Psoas muscle (tissue), 8 donors: ENCODE results near the gene PLEKHA1. TPM values are rescaled to one million over a fixed set of nuclear protein-coding genes. Genes with fewer than 3 reads are reported as not detected.

ENCODE experiments used
- ATAC-seq, 4 donors: fragments of 200-7000 bp; cut with Tn5 transposase; one replicate each; pipeline ENCODE4 v1.9.1; 2020; ENCODE audit warnings: moderate library complexity in 3 of 4, mild to moderate bottlenecking in 2 of 4
- DNase-seq, 2 donors: peaks; one replicate each; pipeline ENCODE4 v3.0.0-alpha.2; 2020
- H3K27ac ChIP-seq: fragments of 200-600 bp; one replicate; pipeline ENCODE4 v1.8.0; 2022
- H3K27me3 ChIP-seq, 3 donors: fragments of 200-600 bp in 1 of 3; one replicate each; pipeline versions ENCODE4 v1.6.1 to v1.8.0; 2013 to 2022; ENCODE audit warnings: low read length in 2 of 3, mild to moderate bottlenecking in 2 of 3, moderate library complexity in 1 of 3; ENCODE audit not compliant: insufficient read depth in 3 of 3
- H3K36me3 ChIP-seq, 2 donors: fragments of 200-600 bp in 1 of 2; one replicate each; pipeline versions ENCODE4 v1.6.1 to v1.8.0; 2013 to 2022; ENCODE audit warnings: low read depth in 1 of 2, mild to moderate bottlenecking in 1 of 2, moderate library complexity in 1 of 2; ENCODE audit not compliant: insufficient read depth in 1 of 2
- H3K4me1 ChIP-seq: fragments of 200-600 bp; one replicate; pipeline ENCODE4 v1.8.0; 2022
- H3K4me3 ChIP-seq: fragments of 200-600 bp; one replicate; pipeline ENCODE4 v1.8.0; 2022; ENCODE audit warnings: mild to moderate bottlenecking
- H3K9me3 ChIP-seq: fragments of 200-600 bp; one replicate; pipeline ENCODE4 v1.8.0; 2022
- WGBS, 3 donors: extraction: QIAGEN DNeasy Blood & Tissue Kit; methylation state at CpG; one replicate each; pipeline versions ENCODE4 v1.1.6 to v1.1.7; 2013; 5-methylcytosine and 5-hydroxymethylcytosine counted together
- intact Hi-C, 2 donors: fragments of 100-400 bp; cut with DNase I; formaldehyde crosslinking; loops; one replicate each; pipeline versions ENCODE4 v1.11.0 to v1.14.2; 2022
- polyA plus RNA-seq, 3 donors: library from polyadenylated mRNA; stranded (reverse); fragments of 200-250 nt; gene quantifications; one replicate each; pipeline ENCODE4 v1.2.3, GENCODE V29; 2013
- total RNA-seq, 4 donors: library from RNA; stranded (reverse); fragmentation: NEBNext Ultra II Directional in 2 of 4; extraction: Animal tissue kit (Norgen Biotek cat#: 25700) in 2 of 4; gene quantifications; one replicate each; pipeline versions ENCODE4 v1.2.1 to v1.2.4, GENCODE V29; 2021 to 2023
- TF ChIP-seq, protein P1 (sequence below): fragments of 200-600 bp; IDR thresholded peaks from one replicate; pipeline ENCODE4 v1.8.0; 2022; ENCODE audit warnings: antibody characterized with exemption
- donor health status: healthy with polysubstance abuse.
- donor health status: DM: no; HTN: no; CAD: no; lungs with moderate emphysema.
- donor health status: Bipolar disorder and iron deficiency.
- donor health status: healthy.
- donor health status: DM: yes; HTN: yes; CAD: no.
- donor health status: DM: no; HTN: no; CAD: no.
- donor health status: DM: no; HTN: no; CAD: no.
- donor health status: DM: yes; HTN: yes; CAD: no.

The PLEKHA1 gene
- total and polyA plus RNA-seq, 7 donors, result 29.5 to 75.3 (median 53.1) TPM

DNA sequence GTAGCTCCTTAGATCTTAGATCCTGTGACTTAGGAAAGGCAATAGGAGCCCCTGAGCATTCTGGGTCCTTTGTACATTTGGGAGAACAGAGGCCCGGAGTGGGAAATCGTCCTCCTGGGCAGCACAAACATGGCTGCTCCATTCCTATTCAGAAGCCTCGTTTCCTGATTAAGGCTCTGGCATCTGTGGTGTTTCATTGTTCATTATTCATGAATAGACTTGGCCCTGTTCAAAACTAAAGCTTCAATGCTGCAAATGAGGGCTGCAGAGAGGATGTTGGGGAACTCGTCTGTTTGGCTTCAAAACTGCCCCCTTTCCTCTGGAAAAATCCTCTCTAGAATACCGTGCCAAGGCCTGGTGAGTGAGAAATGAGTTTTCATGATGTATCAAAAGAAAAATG is 83.4 kb downstream of the PLEKHA1 start:
- Histone ChIP-seq H3K27me3 (peaks cover 0 to 2% (median 0%) of the 10 kb centered on the region in 3 donors), H3K4me3 (no peak overlapping the region), H3K36me3 (no peaks in the 10 kb centered on the region), H3K27ac (peak overlapping the region; percentile 30), H3K4me1 (peaks cover 6% of the 10 kb centered on the region), H3K9me3 (no peaks in the 10 kb centered on the region)
- ATAC-seq (no peak), DNase-seq (no peak)
- WGBS, 3 donors, result 64 to 74% (median 74%) methylated on average over 5 of the region's 5 CpGs
- TF ChIP-seq, protein P1, sequence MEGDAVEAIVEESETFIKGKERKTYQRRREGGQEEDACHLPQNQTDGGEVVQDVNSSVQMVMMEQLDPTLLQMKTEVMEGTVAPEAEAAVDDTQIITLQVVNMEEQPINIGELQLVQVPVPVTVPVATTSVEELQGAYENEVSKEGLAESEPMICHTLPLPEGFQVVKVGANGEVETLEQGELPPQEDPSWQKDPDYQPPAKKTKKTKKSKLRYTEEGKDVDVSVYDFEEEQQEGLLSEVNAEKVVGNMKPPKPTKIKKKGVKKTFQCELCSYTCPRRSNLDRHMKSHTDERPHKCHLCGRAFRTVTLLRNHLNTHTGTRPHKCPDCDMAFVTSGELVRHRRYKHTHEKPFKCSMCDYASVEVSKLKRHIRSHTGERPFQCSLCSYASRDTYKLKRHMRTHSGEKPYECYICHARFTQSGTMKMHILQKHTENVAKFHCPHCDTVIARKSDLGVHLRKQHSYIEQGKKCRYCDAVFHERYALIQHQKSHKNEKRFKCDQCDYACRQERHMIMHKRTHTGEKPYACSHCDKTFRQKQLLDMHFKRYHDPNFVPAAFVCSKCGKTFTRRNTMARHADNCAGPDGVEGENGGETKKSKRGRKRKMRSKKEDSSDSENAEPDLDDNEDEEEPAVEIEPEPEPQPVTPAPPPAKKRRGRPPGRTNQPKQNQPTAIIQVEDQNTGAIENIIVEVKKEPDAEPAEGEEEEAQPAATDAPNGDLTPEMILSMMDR, result no peak
- intact Hi-C loops, result no loop called here

DNA sequence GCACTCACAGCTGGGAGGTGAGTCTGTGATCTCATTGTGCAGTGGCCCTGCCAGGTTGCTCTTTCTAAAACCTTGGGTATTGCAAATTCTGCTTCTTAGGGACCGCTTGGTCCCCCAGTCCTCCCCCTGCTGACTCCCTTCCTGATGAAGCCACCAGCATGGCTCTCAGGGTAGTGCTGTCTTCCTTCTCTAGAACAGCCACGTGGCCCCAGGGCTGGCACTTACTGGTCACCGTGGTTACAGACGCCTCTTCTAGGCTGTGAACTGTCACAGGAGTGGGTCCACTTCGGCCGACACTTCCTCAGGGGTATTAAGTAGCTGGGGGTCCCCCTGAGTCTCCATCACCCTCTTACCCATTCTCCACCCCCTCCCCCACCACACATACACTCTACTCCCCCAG is 84.2 kb downstream of the PLEKHA1 start:
- Histone ChIP-seq H3K27ac (peak overlapping the region; percentile 30), H3K9me3 (no peaks in the 10 kb centered on the region), H3K4me1 (peaks cover 13% of the 10 kb centered on the region), H3K36me3 (no peaks in the 10 kb centered on the region), H3K4me3 (no peak overlapping the region), H3K27me3 (peaks cover 0 to 2% (median 0%) of the 10 kb centered on the region in 3 donors)
- DNase-seq, result no peak
- intact Hi-C loops, result no loop called here
- WGBS, 3 donors, result 89 to 95% (median 92%) methylated on average over 6 of the region's 6 CpGs
- no peak for ATAC-seq
- TF ChIP-seq, protein P1, result no peak

DNA sequence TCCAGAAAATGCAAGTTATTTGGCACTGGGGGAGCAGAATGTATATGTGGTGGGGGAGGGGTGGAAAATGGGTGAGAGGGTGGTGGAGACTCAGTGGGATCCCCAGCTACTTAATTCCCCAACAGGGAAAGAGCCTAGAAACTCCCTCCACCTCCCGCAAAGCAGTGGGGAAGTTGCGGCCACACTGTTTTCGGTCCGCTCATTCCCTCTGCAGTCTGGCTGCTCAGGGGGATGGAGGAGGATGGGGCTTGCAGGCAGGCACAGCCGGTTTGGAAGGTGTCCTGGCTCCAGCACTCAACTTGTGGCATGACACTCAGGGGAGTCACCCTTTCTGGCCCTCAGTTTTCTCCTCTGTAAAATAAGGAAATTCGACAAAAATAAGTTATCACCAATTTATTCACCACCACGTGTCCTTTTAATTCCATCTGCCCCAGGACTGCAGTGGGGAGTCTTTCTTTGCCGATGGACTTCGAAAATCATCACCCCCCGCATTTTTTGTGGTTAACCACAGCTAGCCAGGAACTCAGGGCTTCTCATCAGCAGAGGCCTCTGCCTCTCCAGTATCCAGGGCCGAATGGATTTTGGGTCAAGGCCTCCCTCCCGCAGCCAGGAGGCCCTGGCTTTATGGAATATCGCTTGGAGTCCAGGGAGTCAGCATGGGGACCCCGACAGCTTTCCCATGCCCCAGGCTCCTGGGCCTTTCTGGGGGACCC is 85.2 kb downstream of the PLEKHA1 start:
- intact Hi-C loops, result loop anchor here in 1 of 2 donors (10.0 kb wide), 1 partner anchor 105 kb away; the partner anchor contains the start of gene DMBT1
- TF ChIP-seq, protein P1, result no peak
- Histone ChIP-seq H3K4me1 (peaks cover 24% of the 10 kb centered on the region), H3K4me3 (no peak overlapping the region), H3K36me3 (no peaks in the 10 kb centered on the region), H3K9me3 (no peaks in the 10 kb centered on the region), H3K27ac (no peak overlapping the region), H3K27me3 (no peaks in the 10 kb centered on the region)
- WGBS, 3 donors, result 85 to 91% (median 88%) methylated on average over 14 of the region's 14 CpGs
- DNase-seq (no peak), ATAC-seq (no peak)

DNA sequence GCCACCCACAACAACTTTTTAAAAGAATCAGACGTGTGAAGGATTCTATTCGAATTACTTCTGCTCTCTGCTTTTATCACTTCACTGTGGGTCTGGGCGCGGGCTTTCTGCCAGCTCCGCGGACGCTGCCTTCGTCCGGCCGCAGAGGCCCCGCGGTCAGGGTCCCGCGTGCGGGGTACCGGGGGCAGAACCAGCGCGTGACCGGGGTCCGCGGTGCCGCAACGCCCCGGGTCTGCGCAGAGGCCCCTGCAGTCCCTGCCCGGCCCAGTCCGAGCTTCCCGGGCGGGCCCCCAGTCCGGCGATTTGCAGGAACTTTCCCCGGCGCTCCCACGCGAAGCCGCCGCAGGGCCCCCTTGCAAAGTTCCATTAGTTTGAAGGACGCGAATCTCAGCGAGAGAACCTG is 86.4 kb downstream of the PLEKHA1 start:
- WGBS, 3 donors, result 1 to 2% (median 1%) methylated on average over 34 to 40 of the region's 40 CpGs
- peaks cover 26% of the 10 kb centered on the region for H3K4me1 ChIP-seq
- DNase-seq (no peak), ATAC-seq (no peak)
- TF ChIP-seq, protein P1, result no peak
- H3K4me3 ChIP-seq, result peak overlapping the region; percentile 76
- no peaks in the 10 kb centered on the region for H3K27me3 ChIP-seq
- no peaks in the 10 kb centered on the region for H3K9me3 ChIP-seq
- no peaks in the 10 kb centered on the region for H3K36me3 ChIP-seq
- intact Hi-C loops, result loop anchor here in 1 of 2 donors (10.0 kb wide), 1 partner anchor 104 kb away; the partner anchor contains the start of gene DMBT1
- H3K27ac ChIP-seq, result no peak overlapping the region
